Kidney capillary endothelial cell (primary cell): ENCODE data around the gene HYLS1.
"Not testable (repeated sequence)": the region's sequence is repeated elsewhere in the genome, so short reads cannot be mapped to it uniquely, and the experiment has no call there.

ENCODE experiments used
- DNase-seq: peaks from one replicate; pipeline ENCODE4 v3.0.0-alpha.2; 2018; ENCODE audit warnings: low spot score

The HYLS1 gene, protein sequence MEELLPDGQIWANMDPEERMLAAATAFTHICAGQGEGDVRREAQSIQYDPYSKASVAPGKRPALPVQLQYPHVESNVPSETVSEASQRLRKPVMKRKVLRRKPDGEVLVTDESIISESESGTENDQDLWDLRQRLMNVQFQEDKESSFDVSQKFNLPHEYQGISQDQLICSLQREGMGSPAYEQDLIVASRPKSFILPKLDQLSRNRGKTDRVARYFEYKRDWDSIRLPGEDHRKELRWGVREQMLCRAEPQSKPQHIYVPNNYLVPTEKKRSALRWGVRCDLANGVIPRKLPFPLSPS

DNA sequence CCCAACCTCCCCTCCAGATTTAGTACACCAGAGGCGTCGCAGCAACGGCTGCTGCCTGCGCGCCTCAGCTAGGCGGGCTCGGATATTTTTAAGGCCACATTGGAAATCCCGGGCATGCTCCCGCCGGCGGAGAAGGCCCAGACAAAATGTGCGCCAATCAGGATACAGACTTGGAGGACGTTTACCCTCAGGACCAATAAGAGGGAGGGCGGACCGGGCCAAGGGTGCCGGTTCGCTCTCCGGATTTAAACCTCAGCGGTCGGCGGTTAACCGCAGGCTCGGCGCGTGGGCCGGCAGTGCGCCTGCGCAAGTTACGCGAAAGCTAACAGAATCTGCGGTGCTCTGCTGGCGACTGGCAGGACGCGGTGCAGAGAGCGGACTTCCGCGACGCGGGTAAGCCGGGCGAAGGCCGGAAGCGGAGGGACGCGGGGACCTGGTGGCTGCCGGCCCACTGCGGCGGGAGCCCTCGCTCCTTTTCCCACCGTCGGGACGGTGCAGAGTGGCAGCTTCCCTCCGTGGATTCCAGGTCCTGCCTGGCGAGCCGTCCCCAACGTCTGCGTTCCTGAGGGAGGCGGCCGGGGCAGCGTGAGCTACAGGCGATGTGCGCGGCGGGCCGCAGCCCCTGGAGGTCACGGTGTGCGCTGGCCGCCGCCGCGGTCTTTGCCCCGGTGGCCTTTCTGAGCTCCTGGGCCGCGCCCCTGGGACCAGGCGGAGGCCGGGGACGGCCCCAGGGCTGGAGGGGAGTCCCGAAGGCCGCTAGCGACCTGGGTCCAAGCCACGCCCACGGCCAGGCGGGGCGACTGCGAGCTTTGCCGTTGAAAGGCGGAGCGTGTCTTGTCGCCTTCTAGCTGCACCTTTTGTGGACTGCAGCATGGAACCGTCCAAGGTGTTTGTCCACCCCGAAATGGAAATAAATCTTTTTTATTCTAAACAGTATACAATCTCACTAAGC lies at the start of gene HYLS1:
HYLS1 (plus strand) TSS at position 296 of the 952 bp plus-strand sequence. CDS start 11,701 bp downstream, outside the sequence.
- peak; percentile 94 for DNase-seq

DNA sequence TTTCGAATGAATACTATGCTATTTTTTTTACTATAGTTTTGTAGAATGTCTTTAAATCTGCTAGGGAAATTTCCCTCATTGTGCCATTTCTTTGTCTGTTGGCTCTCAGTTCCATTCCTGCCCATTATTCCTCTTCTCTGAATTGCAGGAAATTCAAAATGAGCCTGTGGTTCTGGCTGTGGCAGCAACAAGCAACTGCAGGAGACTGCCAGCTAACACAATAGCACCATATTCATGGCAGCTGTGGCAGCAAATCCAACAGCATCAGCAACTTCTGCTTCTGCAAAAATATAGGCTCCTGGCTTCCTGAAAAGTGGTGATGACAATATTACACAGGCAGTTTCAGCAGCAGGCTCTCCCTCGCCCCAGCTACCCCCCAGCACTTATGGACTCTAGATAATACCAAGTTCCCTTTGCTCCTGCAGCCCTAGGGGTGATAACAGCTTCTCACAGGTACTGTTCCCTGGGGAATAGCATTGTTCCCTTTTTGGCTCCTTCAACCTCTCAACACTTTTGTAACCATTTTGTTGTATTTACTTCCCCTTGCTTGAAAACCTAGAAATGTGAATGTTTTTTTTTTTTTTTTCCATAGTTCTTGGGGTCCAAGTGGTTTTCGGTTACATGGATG lies 45.0 kb upstream of the HYLS1 start:
- no peak for DNase-seq

GRCh38 chr11:125846188-125846587 lies 41.3 kb upstream of the HYLS1 start:
- no peak for DNase-seq

DNA sequence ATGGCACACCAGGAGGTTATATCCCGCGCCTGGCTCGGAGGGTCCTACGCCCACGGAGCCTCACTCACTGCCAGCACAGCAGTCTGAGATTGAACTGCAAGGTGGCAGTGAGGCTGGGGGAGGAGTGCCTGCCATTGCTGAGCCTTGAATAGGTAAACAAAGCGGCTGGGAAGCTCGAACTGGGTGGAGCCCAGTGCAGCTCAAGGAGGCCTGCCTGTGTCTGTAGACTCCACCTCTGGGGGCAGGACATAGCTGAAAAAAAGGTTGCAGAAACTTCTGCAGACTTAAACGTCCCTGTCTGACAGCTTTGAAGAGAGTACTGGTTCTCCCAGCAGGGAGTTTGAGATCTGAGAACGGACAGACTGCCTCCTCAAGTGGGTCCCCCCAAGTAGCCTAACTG lies 29.8 kb upstream of the HYLS1 start:
- DNase-seq, result not testable (repeated sequence)

- DNase-seq, result not testable (repeated sequence)
These were observed 24.7 kb upstream of the HYLS1 start for GRCh38 chr11:125862786-125863185.

GRCh38 chr11:125865354-125865753 lies 22.1 kb upstream of the HYLS1 start:
- DNase-seq, result not testable (repeated sequence)

- DNase-seq, result no peak
These were observed 17.9 kb upstream of the HYLS1 start for GRCh38 chr11:125869521-125869920.

DNA sequence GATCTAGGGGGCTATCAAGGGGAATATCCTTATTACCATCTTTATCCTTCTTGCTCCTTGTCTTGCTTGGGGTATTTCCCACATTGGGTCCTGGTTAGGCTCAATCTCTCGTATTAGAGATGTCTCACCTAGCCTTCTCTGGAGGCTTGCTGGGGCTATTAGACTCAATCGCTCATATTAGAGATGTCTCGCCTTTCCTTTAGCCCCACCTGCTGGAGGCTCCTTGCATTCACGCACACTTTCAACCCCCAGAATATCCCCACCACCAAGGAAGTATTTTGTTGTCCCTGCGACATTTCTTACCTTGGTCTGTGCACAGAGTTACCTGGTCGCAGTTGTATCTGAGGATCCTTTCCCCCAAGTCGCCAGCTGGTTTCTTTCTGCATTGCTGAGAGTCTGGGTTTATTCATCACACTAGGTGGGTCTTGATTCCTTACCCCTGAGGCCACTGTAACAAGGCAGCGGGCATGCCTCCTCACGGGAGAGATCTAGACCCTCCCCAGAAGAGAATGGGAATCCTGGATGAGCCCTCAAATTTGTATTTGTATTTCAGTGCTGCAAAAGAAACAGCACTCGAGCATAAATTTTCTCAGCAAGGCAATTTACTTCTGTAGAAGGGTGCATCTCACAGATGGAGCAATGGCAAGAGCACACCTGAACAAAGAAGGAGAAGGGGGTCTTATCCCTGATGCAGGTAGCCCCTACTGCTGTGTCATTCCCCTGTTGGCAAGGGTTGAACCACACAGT lies 15.9 kb upstream of the HYLS1 start:
- DNase-seq, result peak; percentile 48

GRCh38 chr11:125872138-125872491 lies 15.4 kb upstream of the HYLS1 start:
- no peak for DNase-seq

DNA sequence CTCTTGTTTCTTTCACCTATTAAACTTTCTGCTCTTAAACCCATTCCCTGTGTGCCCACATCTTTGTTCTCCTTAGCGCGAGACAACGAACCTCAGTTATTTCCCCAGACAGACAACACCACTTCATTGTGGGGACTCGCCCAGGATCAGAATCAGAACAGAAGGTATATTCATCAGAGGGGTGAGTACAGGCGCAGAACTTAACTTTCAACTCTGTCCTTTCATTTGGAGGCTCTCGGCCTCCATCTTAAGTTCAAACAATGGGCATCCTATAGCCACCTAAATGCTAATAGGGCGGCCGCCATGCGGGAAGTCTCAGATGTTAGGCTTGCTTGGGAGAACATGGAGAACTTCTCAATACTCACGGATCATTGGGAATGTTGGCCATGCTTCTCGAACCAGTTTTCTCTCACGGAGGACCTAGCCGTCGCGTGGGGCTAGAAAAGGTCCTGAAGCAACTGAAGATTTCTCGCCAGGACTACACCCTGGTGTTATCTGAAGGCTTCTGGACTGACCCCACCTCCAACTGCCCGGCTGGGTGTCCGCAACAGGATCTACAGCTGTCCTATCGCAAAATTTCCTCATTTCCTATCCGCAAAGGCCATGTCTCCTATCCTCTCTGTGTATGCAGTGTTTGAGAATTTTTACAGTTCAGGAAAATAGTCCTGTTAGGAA lies 13.4 kb upstream of the HYLS1 start:
- DNase-seq, result no peak

DNA sequence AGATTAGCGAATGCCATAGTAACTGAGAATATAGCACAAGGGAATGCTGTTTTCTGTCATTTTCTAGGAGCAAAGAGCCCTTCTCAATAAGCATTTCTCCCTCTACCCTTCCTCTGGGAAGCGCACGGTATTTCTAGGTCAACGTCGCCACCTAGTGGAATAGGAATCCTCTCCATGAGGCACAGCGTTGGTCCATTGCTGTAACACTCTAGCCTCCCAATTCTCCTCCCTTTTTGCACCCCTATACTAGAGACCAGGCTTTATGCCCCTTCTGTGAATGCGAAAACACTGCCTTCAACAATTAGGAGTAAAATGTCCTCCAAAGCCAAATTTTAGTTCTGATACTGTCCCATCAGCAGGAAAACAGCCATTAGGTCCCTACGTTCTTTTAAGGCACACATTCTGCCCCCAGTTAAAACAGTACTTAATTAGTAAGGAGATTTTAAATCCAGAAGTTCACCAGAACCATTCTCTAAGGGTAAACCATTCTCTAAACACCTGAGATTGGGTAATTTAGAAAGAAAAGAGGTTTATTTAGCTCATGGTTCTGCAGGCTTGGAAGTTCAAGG lies 12.8 kb upstream of the HYLS1 start:
- DNase-seq, result peak; percentile 64

- DNase-seq, result no peak
These were observed 6.2 kb upstream of the HYLS1 start for GRCh38 chr11:125881291-125881690.

DNA sequence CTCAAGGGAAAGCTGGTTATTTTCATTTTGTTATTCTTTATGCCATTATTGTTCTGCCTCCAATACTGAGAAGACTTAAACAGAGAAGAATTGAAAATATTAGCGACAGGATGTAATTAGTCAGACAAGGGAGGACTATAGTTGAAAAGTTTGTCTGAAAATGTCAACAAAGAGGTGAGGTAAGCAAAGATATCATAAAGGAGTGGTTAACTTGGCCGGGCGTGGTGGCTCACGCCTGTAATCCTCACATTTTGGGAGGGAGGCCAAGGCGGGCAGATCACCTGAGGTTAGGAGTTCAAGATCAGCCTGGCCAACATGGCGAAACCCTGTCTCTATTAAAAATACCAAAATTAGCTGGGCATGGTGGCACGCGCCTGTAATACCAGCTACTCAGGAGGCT lies 4.1 kb upstream of the HYLS1 start:
- DNase-seq, result no peak

DNA sequence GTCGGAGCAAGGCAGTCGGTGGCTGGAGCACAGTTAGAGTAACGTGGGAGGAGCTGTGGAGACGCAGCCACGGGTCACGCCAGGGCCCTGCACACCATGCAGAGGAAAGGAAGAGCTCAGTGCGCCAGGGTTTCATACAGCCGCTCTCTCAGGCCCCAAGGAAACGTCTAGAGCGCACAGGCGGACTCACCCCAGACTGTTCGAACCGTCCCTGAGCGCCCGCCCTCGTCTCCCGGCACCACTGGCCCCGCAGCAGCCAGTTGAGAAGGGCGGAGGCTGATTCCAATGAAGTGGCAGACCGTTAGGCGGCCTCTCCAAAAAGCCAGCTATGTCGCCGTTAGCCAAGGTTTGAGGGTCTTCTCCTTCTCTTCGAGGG lies 483 bp upstream of the HYLS1 start:
- DNase-seq, result peak; percentile 32

DNA sequence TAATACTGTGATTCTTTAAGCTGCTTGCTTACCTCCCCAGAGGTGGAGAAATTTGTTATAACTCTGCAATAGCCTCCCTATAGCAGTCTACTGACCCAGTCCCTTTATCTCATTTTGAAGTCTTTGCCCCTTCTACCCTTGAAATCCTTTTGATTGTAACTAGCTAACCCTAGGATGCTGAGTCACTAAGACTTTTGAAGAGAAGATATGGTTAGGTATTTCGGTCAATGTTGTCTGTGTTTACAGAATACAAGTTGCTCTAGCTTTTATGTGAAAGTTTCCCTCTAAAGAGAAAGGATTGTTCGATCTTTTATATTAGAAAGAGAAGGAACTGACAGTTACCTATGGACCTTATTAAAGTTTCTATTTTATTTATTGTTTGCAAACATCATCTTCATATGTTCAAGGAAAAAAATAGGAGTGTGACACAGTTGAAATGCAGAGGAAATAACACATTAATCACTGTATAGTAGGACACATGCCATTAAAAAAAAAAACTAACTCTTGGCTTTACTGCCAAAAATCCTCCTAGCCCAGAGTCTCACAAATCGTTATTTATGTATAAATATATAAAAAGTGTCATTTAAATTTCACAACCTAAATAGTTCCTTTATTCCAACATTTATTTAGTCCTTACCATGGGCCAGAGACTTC lies 3.1 kb downstream of the HYLS1 start:
- DNase-seq, result no peak

GRCh38 chr11:125892071-125892470 lies 4.6 kb downstream of the HYLS1 start:
- DNase-seq, result no peak

DNA sequence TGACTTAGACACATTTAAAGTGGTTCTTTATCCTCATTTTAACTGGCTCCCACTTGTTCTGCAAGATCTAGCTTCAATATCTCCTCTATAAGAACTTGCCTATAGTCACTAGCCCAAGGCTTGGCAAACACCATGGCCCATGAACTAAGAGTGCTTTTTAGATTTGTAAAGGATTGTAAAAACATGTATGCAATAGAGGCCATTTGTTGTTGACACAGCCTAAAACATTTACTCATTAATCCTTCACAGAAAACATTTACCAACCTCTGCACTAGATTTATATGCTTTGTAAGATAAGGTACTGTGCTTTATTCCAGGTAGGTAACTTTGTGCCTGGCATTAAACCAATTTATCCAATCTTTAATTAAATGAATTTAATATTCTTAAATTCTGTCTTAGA lies 5.5 kb downstream of the HYLS1 start:
- no peak for DNase-seq

- DNase-seq, result no peak
These were observed 14.4 kb downstream of the HYLS1 start for GRCh38 chr11:125901872-125902271.

- DNase-seq, result no peak
These were observed 14.9 kb downstream of the HYLS1 start for GRCh38 chr11:125902277-125902926.
